Small intestine (tissue), 7 donors: ENCODE results near the gene HOTAIR. TPM values are rescaled to one million over a fixed set of nuclear protein-coding genes. Genes with fewer than 3 reads are reported as not detected.

Source experiments
- DNase-seq, 2 donors: peaks; one replicate each; pipeline versions ENCODE4 v3.0.0 to v3.0.0-alpha.2; 2013
- FAIRE-seq: peaks from 2 replicates; lab custom pipeline; 2012; peaks lifted over from hg19 to GRCh38; lab: Jason Lieb, UNC
- H3K27ac ChIP-seq, 3 donors: one replicate each; pipeline ENCODE4 v1.5.1; 2013; ENCODE audit warnings: low read length in 2 of 3, mild to moderate bottlenecking in 2 of 3, control low read depth in 1 of 3, inconsistent platforms in 1 of 3, low read depth in 1 of 3, moderate library complexity in 1 of 3
- H3K27me3 ChIP-seq, 3 donors: one replicate each; pipeline ENCODE4 v1.6.1; 2013; ENCODE audit warnings: low read length in 3 of 3, inconsistent platforms in 1 of 3; ENCODE audit not compliant: control insufficient read depth in 3 of 3, insufficient read depth in 3 of 3
- H3K36me3 ChIP-seq, 3 donors: one replicate each; pipeline ENCODE4 v1.6.1; 2013; ENCODE audit warnings: low read length in 3 of 3, inconsistent platforms in 1 of 3, low read depth in 1 of 3, mild to moderate bottlenecking in 1 of 3, moderate library complexity in 1 of 3; ENCODE audit not compliant: control insufficient read depth in 3 of 3, insufficient read depth in 2 of 3
- H3K4me1 ChIP-seq, 3 donors: one replicate each; pipeline ENCODE4 v1.6.1; 2013; ENCODE audit warnings: low read length in 2 of 3, inconsistent platforms in 1 of 3, low read depth in 1 of 3, mild to moderate bottlenecking in 1 of 3, moderate library complexity in 1 of 3; ENCODE audit not compliant: control insufficient read depth in 3 of 3, insufficient read depth in 2 of 3
- H3K4me3 ChIP-seq, 3 donors: one replicate each; pipeline ENCODE4 v1.5.1; 2013; ENCODE audit warnings: low read length in 3 of 3, control low read depth in 1 of 3, inconsistent platforms in 1 of 3, low read depth in 1 of 3, mild to moderate bottlenecking in 1 of 3, moderate library complexity in 1 of 3
- H3K9me3 ChIP-seq, 2 donors: one replicate each; pipeline ENCODE4 v1.6.1; 2013; ENCODE audit warnings: low read depth in 1 of 2, low read length in 1 of 2; ENCODE audit not compliant: control insufficient read depth in 2 of 2, insufficient read depth in 1 of 2
- WGBS, 3 donors: extraction: QIAGEN DNeasy Blood & Tissue Kit; methylation state at CpG; one replicate each; pipeline ENCODE4 v1.1.7; 2013; 5-methylcytosine and 5-hydroxymethylcytosine counted together
- polyA plus RNA-seq, 4 donors: library from polyadenylated mRNA; stranded (reverse) in 3 of 4; unstranded in 1 of 4; fragments of 200-250 nt in 3 of 4; fragments of 120-200 nt in 1 of 4; gene quantifications; one replicate each; pipeline versions ENCODE4 v1.2.1 to v1.2.3, GENCODE V29; 2013
- donor health status: healthy with polysubstance abuse.
- donor health status: control.
- donor health status: control.
- donor health status: Bipolar disorder and iron deficiency.
- donor health status: healthy.

Gene HOTAIR
- polyA plus RNA-seq, 4 donors, result 0.24 TPM; not detected in 3

- peaks cover 9 to 95% (median 57%) of the 10 kb centered on the region in 3 donors for H3K27me3 ChIP-seq
- no peak for FAIRE-seq
Observed at GRCh38 chr12:54014377-54015017, 39.7 kb upstream of the HOTAIR start.

GRCh38 chr12:54012631-54013409 is 38.1 kb upstream of the HOTAIR start:
- FAIRE-seq, result no peak

More at GRCh38 chr12:54014377-54015017, 39.7 kb upstream of the HOTAIR start:
- WGBS, 3 donors, result 8 to 11% (median 9%) methylated on average over 35 to 36 of the region's 36 CpGs
- Histone ChIP-seq H3K9me3 (peaks cover 0 to 3% of the 10 kb centered on the region in 2 donors), H3K36me3 (no peaks in the 10 kb centered on the region), H3K4me1 (peaks cover 0 to 30% (median 2%) of the 10 kb centered on the region in 3 donors), H3K27ac (no peak overlapping the region), H3K4me3 (no peak overlapping the region)
- DNase-seq, result no peak

GRCh38 chr12:54011665-54012532 is 37.1 kb upstream of the HOTAIR start:
- 31 to 38% (median 31%) methylated on average over 14 of the region's 14 CpGs for WGBS, 3 donors
- peaks cover 12 to 95% (median 64%) of the 10 kb centered on the region in 3 donors for H3K27me3 ChIP-seq
- no peak for FAIRE-seq

More at GRCh38 chr12:54012631-54013409, 38.1 kb upstream of the HOTAIR start:
- 22 to 40% (median 25%) methylated on average over 6 of the region's 6 CpGs for WGBS, 3 donors
- Histone ChIP-seq H3K4me1 (peaks cover 0 to 25% (median 0%) of the 10 kb centered on the region in 3 donors), H3K36me3 (no peaks in the 10 kb centered on the region), H3K9me3 (peaks cover 0 to 3% of the 10 kb centered on the region in 2 donors), H3K27me3 (peaks cover 12 to 95% (median 59%) of the 10 kb centered on the region in 3 donors), H3K27ac (no peak overlapping the region), H3K4me3 (no peak overlapping the region)
- DNase-seq, result no peak

GRCh38 chr12:54010972-54011664 is 36.4 kb upstream of the HOTAIR start:
- WGBS, 3 donors, result 4 to 8% (median 7%) methylated on average over 17 of the region's 17 CpGs
- Histone ChIP-seq H3K4me3 (no peak overlapping the region), H3K9me3 (peaks cover 0 to 3% of the 10 kb centered on the region in 2 donors), H3K36me3 (no peaks in the 10 kb centered on the region), H3K27ac (no peak overlapping the region), H3K27me3 (peaks cover 12 to 96% (median 71%) of the 10 kb centered on the region in 3 donors), H3K4me1 (peaks cover 0 to 26% (median 0%) of the 10 kb centered on the region in 3 donors)
- no peak for DNase-seq
- FAIRE-seq, result no peak

More at GRCh38 chr12:54011665-54012532, 37.1 kb upstream of the HOTAIR start:
- no peak overlapping the region for H3K4me3 ChIP-seq
- peaks cover 0 to 22% (median 0%) of the 10 kb centered on the region in 3 donors for H3K4me1 ChIP-seq
- H3K36me3 ChIP-seq, result no peaks in the 10 kb centered on the region
- no peak overlapping the region for H3K27ac ChIP-seq
- no peak for DNase-seq
- peaks cover 0 to 3% of the 10 kb centered on the region in 2 donors for H3K9me3 ChIP-seq

GRCh38 chr12:54010053-54010971 is 35.6 kb upstream of the HOTAIR start:
- DNase-seq (no peak), FAIRE-seq (no peak)
- H3K4me3 ChIP-seq, result no peak overlapping the region
- H3K27me3 ChIP-seq, result peaks cover 12 to 96% (median 70%) of the 10 kb centered on the region in 3 donors
- 18 to 24% (median 18%) methylated on average over 10 of the region's 10 CpGs for WGBS, 3 donors
- no peaks in the 10 kb centered on the region for H3K36me3 ChIP-seq
- peaks cover 0 to 25% (median 0%) of the 10 kb centered on the region in 3 donors for H3K4me1 ChIP-seq
- H3K27ac ChIP-seq, result no peak overlapping the region
- peaks cover 0 to 5% of the 10 kb centered on the region in 2 donors for H3K9me3 ChIP-seq

- FAIRE-seq (no peak), DNase-seq (peak in 1 of 2 donors; percentile 58)
- WGBS, 3 donors, result 4 to 6% (median 5%) methylated on average over 45 to 51 of the region's 51 CpGs
- Histone ChIP-seq H3K4me1 (peaks cover 0 to 25% (median 0%) of the 10 kb centered on the region in 3 donors), H3K9me3 (peaks cover 0 to 2% of the 10 kb centered on the region in 2 donors), H3K27me3 (peaks cover 10 to 96% (median 74%) of the 10 kb centered on the region in 3 donors), H3K4me3 (peak overlapping the region in 1 of 3 donors; percentile 23), H3K36me3 (no peaks in the 10 kb centered on the region), H3K27ac (no peak overlapping the region)
Observed at GRCh38 chr12:54009171-54010052, 34.7 kb upstream of the HOTAIR start.
